HG03521 (cell line): ENCODE measurements around the gene CLCN7.
"Not testable (repeated sequence)": the region's sequence is repeated elsewhere in the genome, so short reads cannot be mapped to it uniquely, and the experiment has no call there.

Experiments used
- ATAC-seq: cut with Tn5 transposase; IDR thresholded peaks from one replicate; pipeline ENCODE4 v1.9.1; 2021; ENCODE audit warnings: mild to moderate bottlenecking, moderate library complexity; ENCODE audit not compliant: unreplicated experiment

The CLCN7 gene

GRCh38 chr16:1447965-1448364 is 26.9 kb downstream of the CLCN7 start:
- ATAC-seq, result no peak

- no peak for ATAC-seq
Measured at GRCh38 chr16:1446296-1447080, 28.3 kb downstream of the CLCN7 start.

- ATAC-seq, result no peak
Measured at GRCh38 chr16:1445518-1446203, 29.2 kb downstream of the CLCN7 start.

- ATAC-seq, result no peak
Measured at GRCh38 chr16:1444730-1445517, 29.9 kb downstream of the CLCN7 start.

GRCh38 chr16:1443980-1444729 is 30.7 kb downstream of the CLCN7 start, which contains the start of gene CCDC154:
TSS of gene CCDC154 (minus strand) at chr16:1444556. CDS start at chr16:1444322, 234 bp downstream.
- no peak for ATAC-seq

GRCh38 chr16:1443403-1443973 is 31.3 kb downstream of the CLCN7 start:
- ATAC-seq, result no peak

GRCh38 chr16:1442697-1443096 is 32.1 kb downstream of the CLCN7 start:
- no peak for ATAC-seq

GRCh38 chr16:1441391-1441829 is 33.4 kb downstream of the CLCN7 start:
- ATAC-seq, result no peak

GRCh38 chr16:1439699-1440074 is 35.1 kb downstream of the CLCN7 start:
- ATAC-seq, result not testable (repeated sequence)

GRCh38 chr16:1439058-1439698 is 35.6 kb downstream of the CLCN7 start:
- ATAC-seq, result no peak

- ATAC-seq, result no peak
Measured at GRCh38 chr16:1438229-1439057, 36.4 kb downstream of the CLCN7 start.

GRCh38 chr16:1437606-1438005 is 37.2 kb downstream of the CLCN7 start:
- ATAC-seq, result no peak

- ATAC-seq, result no peak
Measured at GRCh38 chr16:1436731-1437355, 38.0 kb downstream of the CLCN7 start.

GRCh38 chr16:1435921-1436697 is 38.7 kb downstream of the CLCN7 start:
- no peak for ATAC-seq

GRCh38 chr16:1434644-1435592 is 39.9 kb downstream of the CLCN7 start:
- no peak for ATAC-seq

GRCh38 chr16:1433756-1434155 is 41.1 kb downstream of the CLCN7 start:
- no peak for ATAC-seq

- no peak for ATAC-seq
Measured at GRCh38 chr16:1433263-1433560, 41.6 kb downstream of the CLCN7 start.
